Erythroblast (primary cell): ENCODE measurements around the gene RARRES1.

Experiments used
- DNase-seq, 2 experiments: peaks; one replicate each; lab custom pipeline; 2025; lab: John Stamatoyannopoulos, UW
- GATA1 ChIP-seq: IDR thresholded peaks from 2 replicates; pipeline ENCODE4 v1.6.1; 2011; ENCODE audit warnings: low read depth, mild to moderate bottlenecking, control low read depth, low read length, moderate library complexity
- POLR2A ChIP-seq: IDR thresholded peaks from 2 replicates; pipeline ENCODE4 v1.6.1; 2011; ENCODE audit warnings: mild to moderate bottlenecking, low read length

The RARRES1 gene

DNA sequence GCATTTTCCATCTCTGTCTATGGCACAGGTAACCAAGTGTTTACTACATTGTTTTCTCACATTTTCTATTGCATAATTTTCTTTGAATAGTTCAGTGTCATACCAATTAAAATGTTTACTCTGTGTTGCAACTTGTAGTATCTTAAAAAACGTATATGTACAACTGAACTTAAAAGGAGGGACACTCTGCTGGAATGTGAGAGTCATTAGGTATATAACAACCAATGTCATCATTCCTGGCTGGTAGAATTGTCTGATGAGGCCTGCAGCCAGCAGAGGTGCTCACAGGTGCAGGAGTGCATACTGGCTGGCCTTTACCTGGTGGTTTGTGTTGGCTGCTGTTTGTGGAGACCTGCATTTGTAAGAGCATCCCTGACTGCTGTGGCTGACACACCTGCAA is 19.1 kb upstream of the RARRES1 start:
- TF ChIP-seq POLR2A, result no peak
- no peak for TF ChIP-seq GATA1

GRCh38 chr3:158750016-158750415 is 17.8 kb upstream of the RARRES1 start:
- DNase-seq, result no peak
- TF ChIP-seq GATA1, result no peak
- no peak for TF ChIP-seq POLR2A

More for the DNA sequence above, 19.1 kb upstream of the RARRES1 start:
- DNase-seq, result no peak

DNA sequence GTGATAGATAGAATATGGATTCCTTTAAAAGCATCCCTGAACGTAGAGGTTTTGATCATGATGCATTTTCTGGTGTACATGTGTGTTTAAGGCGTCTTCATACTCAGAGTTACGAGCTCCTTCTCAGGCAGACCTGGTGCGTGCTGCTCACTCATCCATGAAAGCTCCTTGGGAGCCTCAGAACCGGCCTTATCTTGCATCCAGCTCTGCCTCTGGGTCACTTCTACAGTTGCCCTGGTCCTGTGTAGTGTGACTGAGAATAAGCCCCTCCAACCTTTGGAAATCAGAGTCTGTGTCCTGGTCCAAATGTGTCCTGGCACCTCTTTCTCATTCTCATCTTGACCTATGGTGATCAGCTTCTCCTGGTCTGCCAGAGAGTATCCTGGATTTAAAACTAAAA is 17.3 kb upstream of the RARRES1 start:
- DNase-seq, result no peak
- TF ChIP-seq GATA1 (no peak), POLR2A (no peak)

DNA sequence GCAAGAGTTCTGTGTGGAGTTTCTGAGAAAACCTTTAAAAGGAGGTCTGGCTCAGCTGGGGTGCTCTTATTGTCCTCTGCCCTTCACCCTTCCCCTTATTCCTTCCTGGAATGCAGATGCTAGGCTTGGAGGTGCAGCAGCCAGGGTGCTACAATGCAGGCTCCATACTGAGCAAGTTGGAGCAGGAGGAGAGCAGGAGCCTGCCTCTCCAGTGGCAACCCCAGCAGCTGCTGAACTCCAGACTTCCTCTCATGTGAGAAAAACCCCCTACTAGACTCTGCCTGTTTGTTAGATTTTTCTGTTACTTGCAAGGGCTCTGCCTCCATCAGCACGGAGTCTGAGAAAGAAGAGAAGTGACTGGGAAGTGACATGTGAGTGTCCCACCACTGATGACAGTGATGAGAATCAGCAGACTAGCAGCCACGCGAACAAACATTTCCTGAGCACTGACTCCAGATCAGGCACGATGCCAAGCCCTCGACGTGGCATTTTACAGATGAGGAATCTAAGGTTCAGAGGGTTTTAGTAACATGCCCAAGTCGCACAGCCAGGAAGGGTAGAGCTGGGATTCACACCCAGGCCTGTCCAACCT is 16.1 kb upstream of the RARRES1 start:
- peak; percentile 46 for TF ChIP-seq POLR2A
- no peak for TF ChIP-seq GATA1
- peak; percentile 68 to 81 for DNase-seq

DNA sequence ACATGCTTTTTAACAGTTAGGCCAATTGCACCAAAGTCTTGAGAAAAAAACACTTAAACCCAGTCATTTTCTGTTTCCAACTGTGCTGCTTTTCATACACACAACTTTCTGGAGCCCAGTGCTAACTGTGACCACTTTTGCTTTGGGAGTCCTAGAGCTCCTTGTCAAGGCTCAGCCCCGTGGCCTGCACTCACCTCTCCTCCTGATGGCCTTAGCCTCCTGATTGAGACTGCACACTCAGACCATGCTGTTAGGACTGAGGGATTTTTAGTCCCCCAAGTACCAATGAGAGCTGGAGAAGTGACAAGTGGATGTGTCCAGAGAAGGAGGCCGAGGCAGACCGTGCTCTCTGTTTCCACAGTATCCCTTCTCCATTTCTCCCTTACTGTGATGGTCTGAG is 15.2 kb upstream of the RARRES1 start:
- no peak for DNase-seq
- TF ChIP-seq POLR2A, result no peak
- no peak for TF ChIP-seq GATA1

DNA sequence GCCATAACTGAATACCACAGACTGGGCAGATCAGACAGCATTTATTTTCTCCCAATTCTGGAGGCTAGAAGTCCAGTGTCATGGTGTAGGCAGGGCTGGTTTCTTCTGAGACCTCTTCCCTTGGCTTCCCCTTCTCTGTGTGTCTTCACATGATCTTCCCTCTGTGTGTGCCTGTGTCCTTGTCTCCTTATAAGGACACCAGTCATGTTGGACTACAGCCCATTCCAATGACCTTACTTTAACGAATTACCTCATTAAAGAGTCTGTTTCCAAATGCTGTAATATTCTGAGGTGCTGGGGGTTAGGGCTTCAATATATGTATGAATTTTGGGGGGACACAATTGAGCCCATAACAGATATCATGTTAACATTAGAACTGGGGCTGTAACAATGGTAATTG is 13.3 kb upstream of the RARRES1 start:
- no peak for TF ChIP-seq POLR2A
- no peak for TF ChIP-seq GATA1
- DNase-seq, result peak; percentile 51 to 55

DNA sequence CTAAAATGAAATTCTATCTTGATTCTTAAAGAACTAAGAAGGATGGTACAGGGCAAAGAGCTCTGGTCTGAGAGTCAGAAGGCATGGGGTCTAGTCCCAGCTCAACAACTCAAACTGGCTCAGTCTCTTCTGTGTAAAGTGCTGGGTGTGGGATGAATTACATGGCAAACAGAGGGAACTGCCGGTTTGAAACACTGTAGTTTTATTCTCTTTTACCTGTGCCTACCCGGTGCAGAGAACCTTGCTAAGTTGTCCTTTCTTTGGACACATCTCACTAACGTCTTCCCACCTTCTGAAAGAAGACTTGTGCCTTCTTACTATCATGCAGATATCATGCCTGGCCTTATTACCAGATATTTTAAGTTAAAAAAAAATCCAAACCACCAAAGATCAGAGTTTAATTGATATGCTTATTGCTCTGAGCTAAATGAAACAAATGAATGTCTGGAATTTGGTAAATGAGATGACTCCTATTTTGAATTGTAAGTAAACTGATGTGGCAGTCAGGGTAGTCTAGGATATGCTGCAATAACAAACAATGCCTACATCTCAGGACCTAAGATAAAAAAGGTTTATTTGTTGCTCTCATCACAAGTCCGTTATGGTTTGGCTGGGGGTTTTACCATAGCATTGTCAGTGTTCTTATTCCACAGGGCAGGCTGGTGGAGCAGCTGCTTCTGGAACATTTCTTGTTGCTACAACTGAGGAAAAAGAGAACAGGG is 12.5 kb upstream of the RARRES1 start:
- DNase-seq, result peak in 1 of 2 experiments; percentile 60
- no peak for TF ChIP-seq POLR2A
- no peak for TF ChIP-seq GATA1

- peak; percentile 68 for TF ChIP-seq GATA1
- TF ChIP-seq POLR2A, result peak; percentile 66
- peak; percentile 94 to 97 for DNase-seq
Observed at GRCh38 chr3:158743664-158744566, 11.7 kb upstream of the RARRES1 start.

- no peak for TF ChIP-seq POLR2A
- no peak for TF ChIP-seq GATA1
- DNase-seq, result peak; percentile 39 to 72
Observed at GRCh38 chr3:158742871-158743663, 10.8 kb upstream of the RARRES1 start.

- no peak for DNase-seq
- TF ChIP-seq GATA1 (no peak), POLR2A (no peak)
Observed at GRCh38 chr3:158739661-158740060, 7.4 kb upstream of the RARRES1 start.

GRCh38 chr3:158739078-158739477 is 6.8 kb upstream of the RARRES1 start:
- TF ChIP-seq GATA1 (no peak), POLR2A (no peak)
- no peak for DNase-seq

DNA sequence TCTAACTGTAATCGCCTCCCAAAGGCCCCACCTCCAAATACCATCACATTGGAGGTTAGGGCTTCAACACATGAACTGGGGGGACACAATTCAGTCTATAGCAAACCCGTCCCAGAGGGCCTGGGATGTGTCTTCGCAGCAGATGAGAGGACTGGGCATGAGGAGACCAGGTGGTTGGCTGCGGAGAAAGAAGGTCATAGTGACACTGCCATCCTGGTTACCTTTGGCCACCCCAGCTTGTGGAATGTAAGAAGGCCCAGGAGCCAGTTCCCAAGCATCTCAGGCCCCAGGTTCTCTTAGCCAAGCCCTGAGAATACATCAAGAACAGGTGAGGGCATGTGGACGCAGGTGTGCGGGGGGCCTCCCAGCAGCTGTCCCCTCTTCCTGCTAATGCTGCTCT is 6.4 kb upstream of the RARRES1 start:
- TF ChIP-seq GATA1 (no peak), POLR2A (peak; percentile 23)
- no peak for DNase-seq

DNA sequence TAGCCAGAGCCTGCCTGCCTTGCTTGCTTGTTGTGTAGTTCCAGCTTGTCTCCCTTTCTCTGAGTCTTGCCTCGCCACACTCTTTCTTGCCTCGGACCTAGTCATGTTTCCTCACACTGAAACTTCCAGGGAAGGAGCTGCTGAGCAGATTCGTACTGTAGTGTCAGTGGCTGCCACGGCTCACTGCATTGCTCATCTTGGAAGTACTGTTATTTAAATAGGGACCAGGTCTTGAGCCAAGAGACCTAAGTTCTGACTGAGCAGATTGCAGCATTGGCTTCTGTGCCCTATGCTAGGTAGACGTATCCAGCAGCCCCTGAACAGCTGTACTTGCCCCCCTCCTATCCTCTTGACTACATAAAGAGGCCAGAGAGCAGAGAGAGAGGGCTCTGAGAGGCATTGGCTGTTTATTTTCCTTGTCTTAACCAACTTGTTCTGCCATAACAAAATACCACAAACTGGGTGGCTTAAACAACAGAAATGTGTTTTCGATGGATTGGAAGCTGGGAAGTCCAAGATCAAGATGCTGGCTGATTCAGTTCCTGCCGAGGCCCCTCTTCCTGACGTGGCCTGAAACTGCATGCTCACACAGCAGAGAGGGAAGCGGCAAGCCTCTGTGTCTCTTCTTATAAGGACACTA is 5.8 kb upstream of the RARRES1 start:
- DNase-seq, result no peak
- TF ChIP-seq POLR2A, result no peak
- TF ChIP-seq GATA1, result no peak
